Measurements from ENCODE around the gene NPTXR. TPM values are rescaled to one million over a fixed set of nuclear protein-coding genes. Genes with fewer than 3 reads are reported as not detected.

Gene NPTXR
- total RNA-seq, 1 donor from 2014 or later = 23.5 TPM

GRCh38 chr22:38870791-38871359 is 27.0 kb upstream of the NPTXR start:
- peak; percentile 29 for DNase-seq (ENCODE audit: low spot score)
- intact Hi-C loops (cut with DNase I) = loop anchor here (2.0 to 10.0 kb wide), 2 partner anchors 132 to 654 kb away; partner anchors contain the start of gene ATF4

DNA sequence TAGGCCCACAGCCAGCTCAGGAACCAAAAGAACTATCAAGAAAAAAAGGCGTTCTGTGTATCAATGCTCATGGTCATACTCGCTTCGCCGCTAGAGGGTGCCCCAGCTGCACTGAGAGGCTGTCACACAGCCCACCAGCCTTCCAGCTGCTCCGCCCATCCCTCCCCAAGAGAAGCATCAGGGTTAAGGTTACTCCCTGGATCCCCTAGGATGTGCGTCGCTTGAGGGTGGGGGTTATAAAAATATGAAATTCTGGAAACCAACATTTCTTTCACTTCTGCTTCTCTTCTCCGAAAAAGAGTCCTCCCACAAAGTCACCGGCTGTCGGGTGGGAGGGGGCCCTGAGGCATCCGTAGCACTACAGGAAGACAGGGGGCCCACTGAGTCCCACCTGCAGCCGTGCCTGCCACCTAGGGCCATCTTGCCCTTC is 26.5 kb upstream of the NPTXR start:
- peak; percentile 92 for DNase-seq (ENCODE audit: low spot score)
- intact Hi-C loops (cut with DNase I) = loop anchor here (2.0 to 10.0 kb wide), 2 partner anchors 132 to 654 kb away; partner anchors contain the start of gene ATF4

DNA sequence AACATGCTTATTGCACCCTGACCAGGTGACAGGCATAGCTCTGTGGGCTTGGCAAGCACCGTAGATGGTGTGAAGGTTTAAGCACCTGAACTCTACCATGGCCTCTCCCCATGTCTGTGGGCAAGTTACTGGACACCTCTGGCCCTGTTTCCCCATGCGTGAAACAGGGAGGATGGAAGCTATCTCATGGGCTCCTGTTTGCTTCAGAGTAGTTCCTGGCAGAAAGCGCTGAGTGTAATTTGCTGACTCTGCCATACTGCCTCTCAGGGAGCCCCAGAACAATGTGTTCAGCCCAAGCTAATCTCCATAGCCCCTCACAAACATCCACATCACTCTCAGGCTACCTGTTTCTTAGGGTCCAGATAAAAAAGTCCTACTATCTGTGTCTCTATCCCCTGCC is 25.8 kb upstream of the NPTXR start:
- intact Hi-C loops (cut with DNase I) = loop anchor here (2.0 to 10.0 kb wide), 4 partner anchors 102 to 655 kb away; partner anchors contain the start of gene ATF4
- peak; percentile 9 for DNase-seq (ENCODE audit: low spot score)

GRCh38 chr22:38868886-38869381 is 25.1 kb upstream of the NPTXR start:
- intact Hi-C loops (cut with DNase I) = loop anchor here (5.0 kb wide), 2 partner anchors 102 to 263 kb away; no protein-coding TSS in a partner anchor
- DNase-seq (ENCODE audit: low spot score) = peak; percentile 90

DNA sequence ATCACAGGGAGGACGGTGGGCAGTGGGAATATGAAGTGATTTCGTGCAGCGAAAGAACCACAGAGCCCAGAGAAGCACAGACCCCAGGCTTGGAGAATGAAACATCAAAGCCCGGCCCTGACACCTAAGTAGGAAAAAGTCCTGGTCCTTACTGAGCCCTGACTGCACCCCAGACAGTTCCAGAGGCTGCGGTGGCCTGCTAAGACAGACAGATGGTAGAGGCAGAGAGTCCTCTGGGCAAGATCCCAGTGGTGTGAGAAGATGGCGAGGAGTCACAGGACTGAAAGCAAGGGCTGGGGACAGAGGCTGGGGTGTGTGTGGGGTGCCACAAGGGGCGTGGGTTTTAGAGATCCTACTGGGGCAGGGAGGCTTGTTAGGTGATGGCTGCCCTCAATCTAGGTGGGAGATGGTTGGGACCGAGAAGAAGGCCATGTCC is 24.5 kb upstream of the NPTXR start:
- DNase-seq (ENCODE audit: low spot score) = peak; percentile 19
- intact Hi-C loops (cut with DNase I) = loop anchor here (5.0 kb wide), 2 partner anchors 101 to 264 kb away; no protein-coding TSS in a partner anchor

GRCh38 chr22:38867471-38868285 is 23.9 kb upstream of the NPTXR start:
- intact Hi-C loops (cut with DNase I) = loop anchor here (5.0 kb wide), 2 partner anchors 100 to 265 kb away; no protein-coding TSS in a partner anchor
- peak; percentile 67 for DNase-seq (ENCODE audit: low spot score)

DNA sequence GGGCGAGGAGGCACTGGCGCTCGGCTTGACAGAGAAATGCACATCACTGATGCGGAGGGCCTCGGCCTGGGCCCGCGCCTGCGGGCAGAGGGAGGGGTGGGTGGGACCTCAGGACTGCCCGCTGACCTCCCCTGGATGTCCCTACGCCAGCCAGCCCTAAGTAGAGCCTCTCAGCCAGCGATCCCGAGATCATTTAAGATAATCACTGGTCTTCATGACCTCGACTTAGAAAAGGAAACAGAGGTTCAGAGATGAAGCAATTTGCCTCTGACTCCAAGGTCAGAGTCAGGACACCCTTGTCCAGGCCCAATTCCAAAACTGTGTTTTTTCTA is 23.3 kb upstream of the NPTXR start:
- peak; percentile 51 for DNase-seq (ENCODE audit: low spot score)
- intact Hi-C loops (cut with DNase I) = loop anchor here (5.0 kb wide), 2 partner anchors 100 to 265 kb away; no protein-coding TSS in a partner anchor

DNA sequence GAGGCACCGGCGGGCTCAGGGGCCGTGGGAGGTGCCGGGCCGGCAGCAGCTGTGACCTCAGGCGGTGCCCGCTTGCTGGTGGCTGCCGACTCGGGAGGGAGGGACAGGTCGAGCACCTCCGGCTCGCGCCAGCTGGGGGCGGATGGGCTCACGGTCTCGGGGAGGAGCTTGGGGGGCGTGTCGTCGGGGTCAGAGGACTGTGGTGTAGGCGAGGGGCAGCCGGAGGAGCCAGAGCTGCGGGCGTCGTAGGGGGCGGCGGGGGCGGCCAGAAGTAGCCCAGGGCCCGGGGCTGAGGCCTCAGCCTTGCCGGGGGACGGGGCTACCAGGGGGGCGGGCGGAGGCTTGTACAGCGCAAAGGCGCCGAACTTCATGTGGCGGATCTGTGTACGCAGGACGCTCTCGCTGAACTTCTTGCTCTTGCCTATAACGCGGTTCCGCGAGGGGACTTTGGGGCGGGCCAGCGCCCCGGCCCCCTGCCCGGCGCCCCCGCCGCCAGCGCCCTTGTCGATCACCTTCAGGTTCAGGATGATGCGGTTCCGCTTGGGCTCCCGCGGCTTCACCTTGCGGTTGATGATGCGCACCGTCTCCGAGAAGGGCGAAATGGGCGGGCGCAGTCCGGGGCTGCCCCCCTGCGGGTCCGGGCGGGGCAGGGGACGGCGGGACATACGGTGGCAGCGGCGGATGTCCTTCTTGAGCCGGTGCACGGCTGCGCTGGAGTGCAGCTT is 22.7 kb upstream of the NPTXR start:
- intact Hi-C loops (cut with DNase I) = loop anchor here (5.0 kb wide), 2 partner anchors 99 to 266 kb away; no protein-coding TSS in a partner anchor
- peak; percentile 75 for DNase-seq (ENCODE audit: low spot score)

GRCh38 chr22:38866024-38866398 is 22.2 kb upstream of the NPTXR start:
- DNase-seq (ENCODE audit: low spot score) = peak; percentile 64
- intact Hi-C loops (cut with DNase I) = loop anchor here (5.0 kb wide), 2 partner anchors 99 to 266 kb away; no protein-coding TSS in a partner anchor

GRCh38 chr22:38865201-38866023 is 21.6 kb upstream of the NPTXR start:
- intact Hi-C loops (cut with DNase I) = loop anchor here (5.0 kb wide), 2 partner anchors 98 to 267 kb away; no protein-coding TSS in a partner anchor
- peak; percentile 35 for DNase-seq (ENCODE audit: low spot score)

GRCh38 chr22:38864361-38865191 is 20.7 kb upstream of the NPTXR start:
- peak; percentile 84 for DNase-seq (ENCODE audit: low spot score)
- intact Hi-C loops (cut with DNase I) = loop anchor here (5.0 kb wide), 2 partner anchors 97 to 268 kb away; no protein-coding TSS in a partner anchor

- DNase-seq (ENCODE audit: low spot score) = peak; percentile 63
- intact Hi-C loops (cut with DNase I) = no loop called here
These were observed 19.8 kb upstream of the NPTXR start for GRCh38 chr22:38863531-38864131.

GRCh38 chr22:38862375-38863329 is 18.8 kb upstream of the NPTXR start:
- intact Hi-C loops (cut with DNase I) = no loop called here
- DNase-seq (ENCODE audit: low spot score) = no peak

GRCh38 chr22:38861927-38862326 is 18.1 kb upstream of the NPTXR start:
- no peak for DNase-seq (ENCODE audit: low spot score)
- intact Hi-C loops (cut with DNase I) = no loop called here

- intact Hi-C loops (cut with DNase I) = no loop called here
- no peak for DNase-seq (ENCODE audit: low spot score)
These were observed 17.5 kb upstream of the NPTXR start for GRCh38 chr22:38861170-38861876.

Data from cardiac septum (tissue), 1 donor.